ENCODE measurements around the gene ZNF579.
"Not testable (repeated sequence)": the region's sequence is repeated elsewhere in the genome, so short reads cannot be mapped to it uniquely, and the experiment has no call there.

ZNF579 gene

GRCh38 chr19:55539090-55539984 lies 41.3 kb downstream of the ZNF579 start:
- DNase-seq (ENCODE audit: low spot score) = no peak

GRCh38 chr19:55538132-55538531 lies 42.5 kb downstream of the ZNF579 start:
- no peak for DNase-seq (ENCODE audit: low spot score)

GRCh38 chr19:55537741-55538111 lies 42.9 kb downstream of the ZNF579 start:
- DNase-seq (ENCODE audit: low spot score) = no peak

GRCh38 chr19:55536951-55537740 lies 43.5 kb downstream of the ZNF579 start, which contains the start of gene SBK2:
SBK2 (minus strand) TSS chr19:55537133; CDS start chr19:55536294, 839 bp downstream.
- no peak for DNase-seq (ENCODE audit: low spot score)

GRCh38 chr19:55536366-55536765 lies 44.3 kb downstream of the ZNF579 start:
- DNase-seq (ENCODE audit: low spot score) = no peak

- DNase-seq (ENCODE audit: low spot score) = no peak
These were observed 44.7 kb downstream of the ZNF579 start for GRCh38 chr19:55535965-55536350.

GRCh38 chr19:55535173-55535964 lies 45.3 kb downstream of the ZNF579 start:
- no peak for DNase-seq (ENCODE audit: low spot score)

- DNase-seq (ENCODE audit: low spot score) = not testable (repeated sequence)
These were observed 46.4 kb downstream of the ZNF579 start for GRCh38 chr19:55534280-55534679.

- DNase-seq (ENCODE audit: low spot score) = no peak
These were observed 49.7 kb downstream of the ZNF579 start for GRCh38 chr19:55530996-55531395.

- no peak for DNase-seq (ENCODE audit: low spot score)
These were observed 50.9 kb downstream of the ZNF579 start for GRCh38 chr19:55529636-55530234.

- DNase-seq (ENCODE audit: low spot score) = no peak
These were observed 52.4 kb downstream of the ZNF579 start for GRCh38 chr19:55528030-55528803.

- DNase-seq (ENCODE audit: low spot score) = no peak
These were observed 53.2 kb downstream of the ZNF579 start for GRCh38 chr19:55527197-55528029.
